K562 (cell line): Measurements from ENCODE around the gene AQR. TPM values are rescaled to one million over a fixed set of nuclear protein-coding genes. Genes with fewer than 3 reads are reported as not detected.
A peak's percentile ranks its signal among the peaks of the same experiment; 100 is the strongest.

Source experiments
- ARID4B ChIP-seq: sonication (generic); formaldehyde crosslinking; IDR thresholded peaks from 2 replicates; pipeline ENCODE4 v1.8.0; 2022; ENCODE audit warnings: mild to moderate bottlenecking, missing genetic modification reagents
- ATF3 ChIP-seq, 2 experiments: fragments of 450-650 bp in 1 of 2; sonication (generic) in 1 of 2; formaldehyde crosslinking in 1 of 2; IDR thresholded peaks in 1 of 2; conservative IDR thresholded peaks in 1 of 2; 2 replicates each; pipeline versions ENCODE4 v1.6.1 to v1.8.1; 2016 to 2023; ENCODE audit warnings: mild to moderate bottlenecking in 2 of 2, moderate library complexity in 2 of 2, inconsistent platforms in 1 of 2, missing genetic modification reagents in 1 of 2
- ESRRA ChIP-seq: fragments of 450-650 bp; IDR thresholded peaks from 2 replicates; pipeline ENCODE4 v1.6.1; 2014; ENCODE audit warnings: low read depth, mild to moderate bottlenecking, moderate library complexity, borderline replicate concordance
- TSC22D4 ChIP-seq: fragments of 450-650 bp; IDR thresholded peaks from 2 replicates; pipeline ENCODE4 v1.6.1; 2016; ENCODE audit warnings: missing genetic modification characterization, missing biosample characterization, control low read depth
- U2AF2 ChIP-seq: fragments of 200-400 bp; formaldehyde crosslinking; optimal IDR thresholded peaks from 2 replicates; pipeline ENCODE3; 2017; ENCODE audit warnings: low read depth, mild to moderate bottlenecking, low read length
- VEZF1 ChIP-seq: fragments of 200-800 bp; sonication (Bioruptor generic); IDR thresholded peaks from 2 replicates; pipeline ENCODE4 v1.6.1; 2017; ENCODE audit warnings: missing genetic modification characterization, missing compliant biosample characterization
- ZFP36 ChIP-seq: fragments of 150-350 bp; IDR thresholded peaks from 2 replicates; pipeline ENCODE4 v1.6.1; 2018; ENCODE audit warnings: low read length, low read depth; ENCODE audit not compliant: partially characterized antibody
- ZMIZ1 ChIP-seq, 2 experiments: fragments of 150-350 bp in 1 of 2; IDR thresholded peaks; 2 replicates each; pipeline ENCODE4 v1.6.1; 2012 to 2016; ENCODE audit warnings: low read depth in 2 of 2, low read length in 2 of 2, mild to moderate bottlenecking in 1 of 2, moderate library complexity in 1 of 2
- ZNF316 ChIP-seq: fragments of 450-650 bp; IDR thresholded peaks from 2 replicates; pipeline ENCODE4 v1.6.1; 2016
- ZNF398 ChIP-seq: fragments of 250-450 bp; sonication (Bioruptor Pico); IDR thresholded peaks from 2 replicates; pipeline ENCODE4 v1.8.0; 2021; ENCODE audit warnings: moderate library complexity, mild to moderate bottlenecking, inconsistent platforms
- polyA plus RNA-seq, 8 experiments: library from polyadenylated mRNA; depleted of rRNA in 4 of 8; stranded (reverse) in 5 of 8; unstranded in 3 of 8; fragments of >200 nt; fragmentation: Nextera tagmentation in 2 of 8; fragmentation: Illumina TruSeq in 1 of 8; extraction: Ambion mirVana in 2 of 8; extraction: Trizol in 1 of 8; gene quantifications; 2 replicates each; pipeline versions ENCODE4 v1.2.1 to v1.2.3, GENCODE V29; 2011 to 2014; ENCODE audit warnings: inconsistent platforms in 1 of 8, missing spikeins in 1 of 8
- total RNA-seq, 7 experiments: library from RNA; depleted of rRNA in 6 of 7; stranded (reverse); fragments of >200 nt in 6 of 7; fragmentation: Illumina TruSeq in 2 of 7; extraction: Trizol in 2 of 7; gene quantifications; 2 replicates each; pipeline versions ENCODE4 v1.2.1 to v1.2.3, GENCODE V29; 2011 to 2021; ENCODE audit warnings: low replicate concordance in 1 of 7

The AQR gene
- total and polyA plus RNA-seq, 9 of the 15 experiments (the other 6 are each of a cell fraction or from before 2014, with no cell fraction given): 22.0 to 62.9 (median 39.3) TPM

- no peak for TF ChIP-seq ATF3 (IDR thresholded peaks at IDR 0.05)
- 0 out of 2 replicates have a peak, but pooled peaks have one; percentile 59 for TF ChIP-seq ATF3 (CRISPR knock-in tag; conservative IDR thresholded peaks at IDR 0.05)
- no peak for TF ChIP-seq TSC22D4 (tag)
- TF ChIP-seq ZNF316: peak; percentile 85
- peak; percentile 78 for TF ChIP-seq ARID4B (CRISPR knock-in tag)
- TF ChIP-seq ZNF398 (CRISPR knock-in tag): no peak
- TF ChIP-seq U2AF2: no peak
- 0 out of 4 replicates have a peak, but pooled peaks of 1 of the 2 experiments have one; percentile 16 for TF ChIP-seq ZMIZ1 (IDR thresholded peaks at IDR 0.05; ENCODE audit: low read depth in 2 of 2, low read length in 2 of 2)
- peak; percentile 74 for TF ChIP-seq ESRRA
- peak; percentile 66 for TF ChIP-seq VEZF1
- peak; percentile 22 for TF ChIP-seq ZFP36
Measured at GRCh38 chr15:34988027-34988902, 18.7 kb upstream of the AQR start, which contains the start of gene ZNF770 (continued).
